ENCODE data around the gene LTBP1. TPM values are rescaled to one million over a fixed set of nuclear protein-coding genes. Genes with fewer than 3 reads are reported as not detected.
"Not testable (repeated sequence)": the region's sequence is repeated elsewhere in the genome, so short reads cannot be mapped to it uniquely, and the experiment has no call there.

LTBP1 gene
- total and polyA plus RNA-seq, 2 experiments from 2014 or later, result 157 to 211 TPM

DNA sequence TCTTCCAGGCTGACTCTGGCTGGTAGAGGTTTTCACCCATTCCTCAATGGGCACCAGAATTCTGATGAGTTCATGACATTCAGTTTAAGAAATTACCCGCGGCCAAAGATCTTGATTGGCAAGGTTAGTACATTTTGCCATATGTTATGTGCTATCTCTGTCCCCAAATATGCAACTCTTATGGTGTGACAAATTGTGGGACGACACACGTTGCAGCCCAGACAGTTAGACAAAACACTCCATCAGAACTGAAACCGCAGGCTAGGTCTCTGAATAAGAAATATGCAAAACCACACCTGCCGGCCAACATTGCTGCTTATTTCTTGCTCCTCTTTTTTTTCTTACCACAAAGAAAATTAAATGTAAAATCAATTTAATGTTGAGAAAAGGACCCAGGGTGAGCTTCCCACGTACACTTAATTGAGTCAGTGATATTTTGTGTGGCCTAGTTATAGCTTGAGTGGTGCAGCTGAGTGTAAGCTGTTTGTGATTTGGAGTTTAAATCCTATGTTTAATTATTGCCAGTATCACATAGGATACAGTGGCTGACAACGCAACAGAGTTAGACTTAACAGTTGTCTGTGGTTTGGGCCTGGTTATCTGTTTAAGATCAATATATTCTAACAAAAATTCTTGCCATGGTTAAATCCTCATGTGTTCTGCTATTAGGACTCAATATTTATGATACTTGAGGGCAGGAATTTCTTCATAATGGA lies 35.7 kb upstream of the LTBP1 start:
- Histone ChIP-seq H3F3A (ENCODE audit: insufficient read depth) (no peaks in the 10 kb centered on the region), H3K27ac (no peak overlapping the region), H3K27me3 (replicated peaks; ENCODE audit: insufficient read depth) (no peaks in the 10 kb centered on the region; the same call in 1 of the 2 replicates), H3K4me3 (no peak overlapping the region), H3K4me2 (ENCODE audit: unreplicated experiment) (no peak overlapping the region), H3K4me1 (ENCODE audit: insufficient read depth) (no peaks in the 10 kb centered on the region), H4K20me1 (ENCODE audit: insufficient read depth) (no peaks in the 10 kb centered on the region), H3K79me2 (ENCODE audit: insufficient read depth) (no peaks in the 10 kb centered on the region), H3K9me3 (ENCODE audit: low read depth) (no peaks in the 10 kb centered on the region), H3K9me2 (ENCODE audit: insufficient read depth) (no peaks in the 10 kb centered on the region), H3K9ac (no peak overlapping the region), H3K36me3 (ENCODE audit: low read depth) (no peaks in the 10 kb centered on the region), H2AFZ (no peak overlapping the region)
- no peak for DNase-seq
- in situ Hi-C loops (cut with MboI), result no loop called here
- TF ChIP-seq EZH2 (IDR thresholded peaks at IDR 0.05; ENCODE audit: insufficient read depth, poor library complexity, severe bottlenecking) (no peak), EZH2phosphoT487 (IDR thresholded peaks at IDR 0.05; ENCODE audit: insufficient read depth, low read depth) (no peak)
- WGBS, 2 experiments (ENCODE audit: low coverage in 1 of 2, low lambda C conversion rate in 2 of 2, missing lambda C conversion rate in 2 of 2), result 85 to 88% methylated on average over 8 of the region's 8 CpGs

- Histone ChIP-seq H3K9me3 (ENCODE audit: low read depth) (no peaks in the 10 kb centered on the region), H3F3A (ENCODE audit: insufficient read depth) (no peaks in the 10 kb centered on the region), H3K4me2 (ENCODE audit: unreplicated experiment) (no peak overlapping the region), H3K4me1 (ENCODE audit: insufficient read depth) (no peaks in the 10 kb centered on the region), H2AFZ (no peak overlapping the region), H4K20me1 (ENCODE audit: insufficient read depth) (no peaks in the 10 kb centered on the region), H3K27me3 (replicated peaks; ENCODE audit: insufficient read depth) (no peaks in the 10 kb centered on the region; the same call in 1 of the 2 replicates), H3K9ac (no peak overlapping the region), H3K27ac (no peak overlapping the region), H3K4me3 (no peak overlapping the region), H3K9me2 (ENCODE audit: insufficient read depth) (no peaks in the 10 kb centered on the region), H3K79me2 (ENCODE audit: insufficient read depth) (no peaks in the 10 kb centered on the region), H3K36me3 (ENCODE audit: low read depth) (no peaks in the 10 kb centered on the region)
- in situ Hi-C loops (cut with MboI), result no loop called here
- WGBS, 2 experiments (ENCODE audit: low coverage in 1 of 2, low lambda C conversion rate in 2 of 2, missing lambda C conversion rate in 2 of 2), result 73 to 82% methylated on average over 1 of the region's 1 CpG
- DNase-seq, result no peak
- TF ChIP-seq EZH2phosphoT487 (IDR thresholded peaks at IDR 0.05; ENCODE audit: insufficient read depth, low read depth) (no peak), EZH2 (IDR thresholded peaks at IDR 0.05; ENCODE audit: insufficient read depth, poor library complexity, severe bottlenecking) (no peak)
Measured at GRCh38 chr2:32915694-32916093, 31.1 kb upstream of the LTBP1 start.

DNA sequence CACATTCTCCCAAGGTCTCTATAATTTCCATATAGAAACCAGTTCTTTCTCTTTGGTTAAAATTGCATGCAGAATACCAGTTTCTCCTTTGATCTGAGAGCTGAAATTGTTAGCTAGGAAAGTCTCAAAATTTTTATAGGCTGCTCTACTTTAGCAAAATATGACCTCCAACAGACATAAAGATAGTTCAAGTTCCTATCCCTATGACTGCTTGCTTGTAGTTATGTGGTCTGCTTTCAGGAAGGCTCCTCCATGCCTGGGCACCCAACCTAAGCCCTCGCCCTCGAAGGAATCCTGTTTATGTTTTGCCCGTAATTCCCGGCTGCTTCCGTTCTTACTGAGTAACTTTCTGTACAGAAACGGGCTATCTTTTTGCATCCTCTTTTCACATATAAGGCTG lies 28.0 kb upstream of the LTBP1 start:
- in situ Hi-C loops (cut with MboI), result no loop called here
- Histone ChIP-seq H3K27ac (no peak overlapping the region), H3K9me2 (ENCODE audit: insufficient read depth) (no peaks in the 10 kb centered on the region), H3K79me2 (ENCODE audit: insufficient read depth) (no peaks in the 10 kb centered on the region), H2AFZ (no peak overlapping the region), H3K36me3 (ENCODE audit: low read depth) (no peaks in the 10 kb centered on the region), H3K4me2 (ENCODE audit: unreplicated experiment) (no peak overlapping the region), H3K9ac (no peak overlapping the region), H3K27me3 (replicated peaks; ENCODE audit: insufficient read depth) (peaks cover 12% of the 10 kb centered on the region; the same call in 1 of the 2 replicates), H3K9me3 (ENCODE audit: low read depth) (no peaks in the 10 kb centered on the region), H4K20me1 (ENCODE audit: insufficient read depth) (no peaks in the 10 kb centered on the region), H3K4me3 (no peak overlapping the region), H3F3A (ENCODE audit: insufficient read depth) (no peaks in the 10 kb centered on the region), H3K4me1 (ENCODE audit: insufficient read depth) (no peaks in the 10 kb centered on the region)
- no peak for DNase-seq
- WGBS, 2 experiments (ENCODE audit: low coverage in 1 of 2, low lambda C conversion rate in 2 of 2, missing lambda C conversion rate in 2 of 2), result 61 to 73% methylated on average over 6 of the region's 6 CpGs
- TF ChIP-seq EZH2 (IDR thresholded peaks at IDR 0.05; ENCODE audit: insufficient read depth, poor library complexity, severe bottlenecking), result no peak
- TF ChIP-seq EZH2phosphoT487 (IDR thresholded peaks at IDR 0.05; ENCODE audit: insufficient read depth, low read depth), result no peak

DNA sequence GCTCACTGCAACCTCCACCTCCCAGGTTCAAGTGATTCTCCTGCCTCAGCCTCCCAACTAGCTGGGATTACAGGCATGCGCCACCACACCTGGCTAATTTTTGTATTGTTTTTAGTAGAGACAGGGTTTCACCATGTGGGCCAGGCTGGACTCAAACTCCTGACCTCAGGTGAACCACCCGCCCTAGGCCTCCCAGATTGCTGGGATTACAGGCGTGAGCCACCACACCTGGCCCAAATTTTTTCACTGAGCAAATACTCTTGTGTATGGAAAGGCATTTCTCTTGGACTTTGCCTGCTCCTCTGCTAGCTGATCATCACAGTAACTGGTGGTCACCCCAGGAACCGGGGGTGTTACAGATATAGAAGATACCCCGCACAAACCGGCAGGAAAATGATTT lies 26.9 kb upstream of the LTBP1 start:
- H3K9me2 ChIP-seq (ENCODE audit: insufficient read depth), result not testable (repeated sequence)

GRCh38 chr2:32921486-32921885 lies 25.3 kb upstream of the LTBP1 start:
- H3F3A ChIP-seq (ENCODE audit: insufficient read depth); H3K9me2 ChIP-seq (ENCODE audit: insufficient read depth); H3K4me1 ChIP-seq (ENCODE audit: insufficient read depth); H3K9me3 ChIP-seq (ENCODE audit: low read depth); H2AFZ ChIP-seq; H3K4me2 ChIP-seq (ENCODE audit: unreplicated experiment); H4K20me1 ChIP-seq (ENCODE audit: insufficient read depth); H3K27ac ChIP-seq; H3K36me3 ChIP-seq (ENCODE audit: low read depth); DNase-seq; H3K79me2 ChIP-seq (ENCODE audit: insufficient read depth); in situ Hi-C loops (cut with MboI); H3K4me3 ChIP-seq; H3K9ac ChIP-seq: not testable (repeated sequence)
- WGBS, 2 experiments (ENCODE audit: low coverage in 1 of 2, low lambda C conversion rate in 2 of 2, missing lambda C conversion rate in 2 of 2), result 83 to 84% methylated on average over 5 of the region's 5 CpGs
- H3K27me3 ChIP-seq (replicated peaks; ENCODE audit: insufficient read depth), result peaks cover 12% of the 10 kb centered on the region; the same call in 1 of the 2 replicates

More for the DNA sequence above, 26.9 kb upstream of the LTBP1 start:
- H3K36me3 ChIP-seq (ENCODE audit: low read depth); H2AFZ ChIP-seq; H3K79me2 ChIP-seq (ENCODE audit: insufficient read depth); H4K20me1 ChIP-seq (ENCODE audit: insufficient read depth); H3K27ac ChIP-seq; H3K4me3 ChIP-seq; H3K4me2 ChIP-seq (ENCODE audit: unreplicated experiment); H3K9me3 ChIP-seq (ENCODE audit: low read depth); DNase-seq; in situ Hi-C loops (cut with MboI); H3K9ac ChIP-seq; H3F3A ChIP-seq (ENCODE audit: insufficient read depth); H3K4me1 ChIP-seq (ENCODE audit: insufficient read depth): not testable (repeated sequence)
- 57 to 61% methylated on average over 6 of the region's 6 CpGs for WGBS, 2 experiments (ENCODE audit: low coverage in 1 of 2, low lambda C conversion rate in 2 of 2, missing lambda C conversion rate in 2 of 2)
- H3K27me3 ChIP-seq (replicated peaks; ENCODE audit: insufficient read depth), result peaks cover 12% of the 10 kb centered on the region; the same call in 1 of the 2 replicates
